HCEC 1CT (cell line): Measurements from ENCODE around the gene CBX2.
A peak's percentile ranks its signal among the peaks of the same experiment; 100 is the strongest.

Source experiments
- DNase-seq: peaks from one replicate; pipeline ENCODE4 v3.0.0-alpha.2; 2017

The CBX2 gene

DNA sequence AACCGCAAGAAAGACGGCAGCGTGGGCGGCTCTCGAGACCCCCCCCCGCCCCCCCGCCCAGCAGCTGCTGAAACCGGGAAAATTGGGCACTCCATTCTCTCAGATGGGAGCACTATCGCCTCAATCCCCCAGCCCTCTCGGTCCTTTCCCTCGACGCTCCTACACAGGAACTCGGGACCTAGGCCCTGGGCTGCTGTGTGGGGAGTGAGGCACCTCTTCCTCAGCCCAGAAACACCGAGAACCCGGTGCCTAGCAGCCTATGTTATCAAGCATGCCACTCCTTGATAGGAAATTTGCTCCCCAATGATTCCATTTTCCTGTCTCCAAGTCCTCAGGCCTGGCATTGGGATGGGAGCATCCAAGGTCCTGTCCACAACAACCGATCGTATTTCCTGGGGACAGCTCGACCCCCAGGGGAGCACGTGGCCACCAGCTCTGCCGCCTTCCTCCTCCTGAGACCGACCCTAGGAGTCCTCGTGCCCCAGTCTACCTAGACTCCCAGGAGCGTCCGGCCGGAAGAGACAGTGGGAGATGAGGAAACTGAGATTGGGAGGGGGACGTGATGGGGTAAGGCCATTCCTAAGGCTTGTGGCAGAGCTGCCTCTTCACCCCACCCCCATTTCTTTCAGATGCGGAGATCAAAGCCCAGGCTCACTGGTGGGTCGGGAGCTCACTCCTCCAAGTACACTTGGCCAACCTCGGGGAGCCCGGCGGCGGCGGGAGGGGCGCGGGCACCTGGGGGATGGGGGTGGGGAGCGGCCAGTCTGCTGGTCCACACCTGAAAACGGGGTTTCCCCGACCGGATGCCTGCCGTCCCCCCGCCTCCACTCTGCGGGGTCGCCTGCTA lies 36.4 kb downstream of the CBX2 start:
- no peak for DNase-seq

GRCh38 chr17:79814974-79815835 lies 37.3 kb downstream of the CBX2 start:
- no peak for DNase-seq

DNA sequence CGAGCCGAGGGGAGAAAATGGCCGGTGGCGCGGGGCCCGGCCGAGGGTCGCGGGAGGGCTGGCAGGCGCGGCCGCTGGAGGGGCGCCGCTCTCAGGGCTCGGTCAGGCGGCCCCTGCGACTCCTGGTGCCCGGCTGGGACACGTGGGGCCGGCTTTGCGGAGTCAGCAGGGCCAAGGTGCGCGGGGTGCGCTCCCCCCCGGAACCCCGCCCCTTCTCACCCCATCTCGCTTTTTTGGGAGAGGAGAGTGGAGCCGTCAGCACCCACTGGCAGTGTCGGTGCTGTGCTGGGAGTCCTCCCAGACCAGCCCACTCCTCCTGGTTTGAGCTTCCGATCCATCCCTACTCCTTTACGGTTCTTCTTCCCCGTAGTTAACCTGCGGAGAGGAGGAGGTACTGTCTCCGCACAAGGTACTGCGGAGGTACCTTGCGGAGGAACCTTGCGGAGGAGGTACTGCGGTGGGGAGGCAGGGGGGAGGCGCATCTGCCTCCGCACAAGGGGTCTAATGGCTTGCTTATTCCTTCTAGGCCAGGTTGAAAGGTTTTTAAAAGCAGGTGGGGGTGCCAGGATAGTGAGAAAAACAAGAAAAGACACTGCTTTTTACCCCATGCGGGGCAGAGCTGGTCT lies 38.0 kb downstream of the CBX2 start:
- no peak for DNase-seq

GRCh38 chr17:79818026-79818758 lies 40.2 kb downstream of the CBX2 start:
- DNase-seq: no peak

DNA sequence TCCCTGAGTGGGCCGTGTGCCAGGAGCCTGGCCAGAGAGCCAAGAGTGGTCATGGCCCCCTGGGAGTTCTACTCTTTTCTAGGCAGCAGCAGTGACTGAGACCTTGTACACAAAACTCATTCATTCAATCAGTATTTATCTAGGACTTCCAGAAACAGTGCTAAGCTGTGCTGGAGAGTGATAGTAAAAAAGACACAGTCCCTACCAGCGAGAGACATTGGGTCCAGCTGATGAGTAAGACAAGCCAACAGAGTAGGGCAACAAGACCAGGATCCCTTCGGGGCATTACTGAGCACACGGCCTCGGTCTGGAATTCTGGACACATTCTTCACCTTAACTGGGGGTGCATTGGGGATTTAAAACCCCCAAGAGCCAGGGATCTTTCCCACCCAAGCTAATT lies 41.1 kb downstream of the CBX2 start:
- DNase-seq: no peak

DNA sequence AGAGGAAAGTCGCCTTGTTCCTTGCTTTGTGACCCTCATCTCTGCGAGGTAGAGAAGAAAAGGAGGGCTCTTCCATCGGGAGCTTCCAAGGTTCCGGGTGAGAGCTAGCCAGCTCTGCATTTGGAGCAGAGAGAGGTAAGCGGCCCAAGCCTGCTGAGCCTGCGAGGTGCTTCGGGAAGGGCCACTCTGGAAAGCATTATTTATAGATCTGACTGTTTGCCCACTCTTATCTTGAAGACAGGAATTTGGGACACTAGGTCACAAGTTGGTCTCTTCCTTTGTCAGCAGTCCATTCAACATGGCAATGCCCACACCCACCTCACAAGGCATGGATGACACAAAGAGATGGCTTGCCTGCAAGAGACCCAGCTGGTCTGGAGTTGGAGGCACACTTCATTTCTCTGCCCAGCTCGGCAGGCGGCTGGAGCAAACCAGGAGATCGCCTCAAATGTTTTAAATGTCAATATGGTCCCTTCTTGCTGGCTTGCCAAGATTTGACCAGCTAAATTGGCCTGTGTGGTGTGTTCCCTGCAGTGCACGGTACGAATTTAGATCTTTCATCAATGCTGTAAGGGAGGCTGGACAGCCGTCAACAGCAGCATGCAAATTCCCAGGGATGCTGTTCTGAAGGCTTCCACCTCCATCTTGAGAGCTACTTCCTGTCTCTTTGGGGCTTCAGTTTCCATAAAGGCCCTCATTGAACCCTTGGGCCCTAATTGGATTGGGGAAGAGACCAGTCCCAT lies 41.8 kb downstream of the CBX2 start:
- DNase-seq: no peak

DNA sequence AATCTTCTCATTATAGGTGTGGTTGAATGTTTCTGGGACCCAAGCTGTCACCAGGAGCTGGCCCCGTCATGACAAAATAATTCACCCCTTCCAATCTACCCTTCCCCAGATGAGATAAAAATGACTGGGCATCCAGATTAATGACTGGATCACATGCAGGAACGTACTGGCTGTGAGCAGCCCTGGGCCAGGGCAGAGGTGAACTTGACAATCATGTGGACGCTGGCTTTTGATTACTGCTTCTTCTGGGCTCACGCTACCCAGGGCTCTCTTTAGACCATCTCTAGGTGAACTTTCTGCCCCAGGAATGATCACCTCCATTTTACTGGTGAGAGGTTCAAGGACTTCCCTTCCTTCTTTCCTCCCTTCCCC lies 43.0 kb downstream of the CBX2 start:
- DNase-seq: no peak

DNA sequence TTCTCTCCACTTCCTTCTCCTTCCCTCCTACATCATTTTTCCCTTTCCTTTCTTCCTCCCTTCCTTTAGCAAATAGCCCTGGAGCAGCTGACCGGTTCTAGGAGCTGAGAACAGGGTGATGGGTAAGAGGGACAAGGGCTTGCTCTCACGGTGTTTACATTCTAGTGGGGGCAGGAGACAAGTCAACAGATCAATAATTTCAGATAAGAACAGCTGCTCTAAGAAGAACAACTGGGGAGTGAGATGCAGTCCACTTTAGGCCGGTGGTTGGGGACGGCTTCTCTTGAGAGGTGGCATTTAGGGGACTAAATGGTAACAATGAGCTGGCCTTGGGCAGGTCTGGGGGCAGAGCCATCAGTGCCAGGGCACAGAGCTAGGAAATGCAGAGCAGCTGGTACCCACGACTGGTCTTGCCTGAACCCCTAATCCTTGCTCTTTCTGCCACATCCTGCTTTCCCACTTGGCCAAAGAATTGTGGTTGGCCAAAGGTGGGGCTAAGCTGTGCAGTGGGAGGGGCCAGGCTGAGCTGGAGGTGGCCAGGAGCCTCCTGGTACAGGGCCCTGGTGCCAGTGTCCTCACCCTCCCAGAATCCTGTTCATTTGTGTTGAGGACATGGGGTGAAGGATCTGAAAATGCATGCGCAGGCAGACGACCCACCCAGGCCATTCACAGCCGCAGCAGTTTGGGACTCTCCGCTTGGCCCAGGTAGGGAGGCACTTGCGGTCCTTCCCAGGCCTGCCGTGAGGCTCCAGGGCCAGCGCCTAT lies 43.6 kb downstream of the CBX2 start:
- DNase-seq: no peak

- no peak for DNase-seq
These were observed 44.7 kb downstream of the CBX2 start for GRCh38 chr17:79822583-79823124.

DNA sequence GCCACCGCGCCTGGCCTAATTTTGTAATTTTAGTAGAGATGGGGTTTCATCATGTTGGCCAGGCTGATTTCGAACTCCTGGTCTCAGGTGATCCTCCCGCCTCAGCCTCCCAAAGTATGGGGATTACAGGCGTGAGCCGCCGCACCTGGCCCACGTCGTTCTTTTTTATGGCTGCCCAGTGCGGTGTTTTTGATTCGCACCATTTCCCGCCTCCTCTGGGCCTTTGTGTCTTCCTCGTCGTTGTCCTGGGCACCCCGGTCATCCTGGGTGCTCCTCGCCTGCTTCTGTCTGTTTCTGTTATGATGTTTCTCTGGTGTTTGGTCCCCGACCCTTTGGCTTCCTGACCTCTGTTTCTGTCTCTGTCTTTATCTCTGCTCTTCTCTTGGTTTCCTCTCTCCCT lies 46.3 kb downstream of the CBX2 start:
- no peak for DNase-seq

DNA sequence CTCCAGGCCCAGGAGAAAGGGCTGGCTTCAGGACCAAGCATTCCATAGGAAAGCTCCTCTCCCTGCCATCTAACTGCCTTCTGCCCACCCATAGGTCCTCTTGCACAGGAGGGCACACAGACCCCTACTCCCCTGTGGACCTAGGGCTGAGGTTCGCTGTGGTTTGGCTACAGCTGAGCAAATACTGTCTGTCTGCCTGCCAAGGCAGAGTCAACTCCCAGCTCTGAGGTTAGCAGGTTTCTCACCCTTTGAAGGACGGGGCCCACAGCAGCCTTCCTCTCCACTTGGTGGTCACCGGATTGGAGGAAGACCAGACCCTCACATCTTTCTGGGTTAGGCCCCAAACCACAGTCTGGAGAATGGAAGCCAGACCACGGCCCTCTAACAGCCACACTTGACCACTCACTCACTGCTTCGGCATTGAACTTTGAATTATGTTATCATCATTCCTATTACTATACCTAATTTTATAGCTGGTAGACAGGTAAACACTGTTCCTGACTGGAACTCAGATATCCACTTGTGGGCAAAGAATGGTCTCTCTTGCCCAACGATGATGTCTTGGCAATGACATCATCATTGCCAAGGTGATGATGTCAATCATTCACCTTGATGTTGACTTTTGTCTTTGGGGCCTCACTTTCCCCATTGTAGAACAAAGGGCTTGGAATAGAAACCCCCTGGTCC lies 47.1 kb downstream of the CBX2 start:
- DNase-seq: no peak

DNA sequence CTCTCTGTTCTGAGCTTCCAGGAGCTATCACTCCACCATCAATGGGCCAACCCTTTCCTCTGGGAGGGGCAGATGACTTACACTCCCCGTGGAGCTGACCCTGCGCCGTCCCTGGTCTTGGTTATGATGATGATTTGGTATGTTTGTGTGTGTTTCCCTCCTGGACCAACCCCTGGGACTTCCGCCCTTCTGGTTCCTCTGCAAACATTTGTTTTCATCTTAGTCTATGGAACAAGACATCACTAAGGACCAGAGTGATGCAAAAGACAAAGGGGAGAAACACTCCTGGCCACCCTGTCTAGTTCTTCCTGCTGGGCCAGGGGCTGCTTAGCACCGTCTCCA lies 47.6 kb downstream of the CBX2 start:
- DNase-seq: no peak

DNA sequence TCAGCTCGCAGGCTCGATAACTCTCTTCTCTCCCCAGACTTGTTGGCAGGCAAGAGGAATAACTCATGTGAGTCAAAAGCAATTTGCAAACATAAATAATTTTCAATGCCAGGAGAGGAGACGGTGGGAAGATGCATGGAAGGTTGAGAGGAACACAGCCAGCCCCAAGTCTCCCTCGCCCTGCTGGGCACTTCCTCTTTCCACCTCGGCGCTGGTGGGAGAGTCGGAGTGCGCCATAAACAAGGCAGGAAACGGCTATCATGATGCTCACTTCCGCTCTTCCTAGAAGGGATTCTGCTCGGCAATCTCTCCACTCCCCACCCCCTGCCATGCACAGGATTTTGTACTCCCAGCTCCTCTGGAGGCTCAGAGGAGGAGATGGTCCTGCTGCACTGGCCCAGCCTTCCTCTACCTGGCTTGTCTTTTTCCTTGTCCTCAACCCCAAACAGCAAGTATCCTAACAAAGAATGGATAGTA lies 48.3 kb downstream of the CBX2 start:
- peak; percentile 21 for DNase-seq

GRCh38 chr17:79826841-79827578 lies 49.1 kb downstream of the CBX2 start:
- no peak for DNase-seq

DNA sequence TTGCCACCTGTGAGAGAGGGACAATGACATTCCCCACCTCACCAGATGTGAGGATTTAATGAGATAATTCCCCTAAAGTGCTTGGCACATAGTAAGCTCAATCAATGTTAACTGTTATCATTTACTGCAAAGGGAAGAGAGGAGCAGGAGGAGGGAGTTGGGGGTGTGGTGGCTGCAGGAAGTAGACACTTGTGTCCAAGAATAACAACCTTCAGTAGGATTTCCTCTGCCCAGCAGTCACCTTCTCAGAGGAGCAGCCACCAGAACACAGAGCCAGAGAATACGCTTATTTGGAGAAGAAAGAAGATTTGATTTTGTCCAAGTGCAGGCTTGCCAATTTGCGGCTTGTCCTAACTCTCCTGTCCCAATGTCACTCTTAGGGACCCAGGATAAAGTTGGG lies 51.1 kb downstream of the CBX2 start:
- DNase-seq: no peak

- DNase-seq: no peak
These were observed 51.5 kb downstream of the CBX2 start for GRCh38 chr17:79829457-79829856.

- no peak for DNase-seq
These were observed 52.4 kb downstream of the CBX2 start for GRCh38 chr17:79830303-79830702.

- no peak for DNase-seq
These were observed 52.9 kb downstream of the CBX2 start for GRCh38 chr17:79830763-79831264.
